Activated CD8-positive, alpha-beta memory T cell treated with anti-CD3 and anti-CD28 coated beads for 1 hour (primary cell): Measurements from ENCODE around the gene ASCC3.

Source experiments
- DNase-seq, 2 donors: peaks; one replicate each; pipeline ENCODE4 v3.0.0-alpha.2; 2020; ENCODE audit warnings: low read depth in 1 of 2; ENCODE audit errors: extremely low read depth in 1 of 2

Gene ASCC3

GRCh38 chr6:100506651-100507050 lies 374.5 kb downstream of the ASCC3 start:
- DNase-seq, result no peak

- no peak for DNase-seq
These were observed 376.1 kb downstream of the ASCC3 start for GRCh38 chr6:100504786-100505737.

- no peak for DNase-seq
These were observed 378.0 kb downstream of the ASCC3 start for GRCh38 chr6:100503043-100503705.

- no peak for DNase-seq
These were observed 387.8 kb downstream of the ASCC3 start for GRCh38 chr6:100493206-100493888.

- DNase-seq, result no peak
These were observed 389.0 kb downstream of the ASCC3 start for GRCh38 chr6:100491952-100492670.

GRCh38 chr6:100490065-100490464 lies 391.1 kb downstream of the ASCC3 start:
- no peak for DNase-seq

GRCh38 chr6:100488244-100488643 lies 392.9 kb downstream of the ASCC3 start:
- no peak for DNase-seq

- no peak for DNase-seq
These were observed 393.5 kb downstream of the ASCC3 start for GRCh38 chr6:100487638-100488037.

GRCh38 chr6:100485268-100485667 lies 395.9 kb downstream of the ASCC3 start:
- DNase-seq, result no peak

GRCh38 chr6:100484474-100484873 lies 396.7 kb downstream of the ASCC3 start:
- no peak for DNase-seq

- no peak for DNase-seq
These were observed 398.4 kb downstream of the ASCC3 start for GRCh38 chr6:100482698-100483097.

GRCh38 chr6:100479179-100480035 lies 401.7 kb downstream of the ASCC3 start:
- DNase-seq, result no peak

- no peak for DNase-seq
These were observed 405.4 kb downstream of the ASCC3 start for GRCh38 chr6:100475554-100476320.

- DNase-seq, result no peak
These were observed 407.9 kb downstream of the ASCC3 start for GRCh38 chr6:100473182-100473581.

- DNase-seq, result no peak
These were observed 408.5 kb downstream of the ASCC3 start for GRCh38 chr6:100472674-100473073.

- no peak for DNase-seq
These were observed 410.6 kb downstream of the ASCC3 start for GRCh38 chr6:100470422-100471120.

- DNase-seq, result no peak
These were observed 411.8 kb downstream of the ASCC3 start for GRCh38 chr6:100469101-100469859.
